Adrenal gland (tissue), 12 donors: Measurements from ENCODE around the gene PARP16. TPM values are rescaled to one million over a fixed set of nuclear protein-coding genes. Genes with fewer than 3 reads are reported as not detected.

Experiments
- DNase-seq, 7 donors: peaks; one replicate each; pipeline ENCODE4 v3.0.0-alpha.2; 2019 to 2020
- H3K27ac ChIP-seq, 5 donors: fragments of 200-600 bp; sonication (generic) in 4 of 5; 1 replicate in 3 of 5; 2 replicates in 2 of 5; pipeline versions ENCODE4 v1.5.1 to v1.8.0; 2016 to 2020; ENCODE audit warnings: mild to moderate bottlenecking in 1 of 5
- H3K27me3 ChIP-seq: fragments of 200-600 bp; 2 replicates; pipeline ENCODE4 v1.8.0; 2021
- H3K36me3 ChIP-seq, 2 donors: fragments of 200-600 bp; replicated peaks in 1 of 2; 1 replicate in 1 of 2; 2 replicates in 1 of 2; pipeline versions ENCODE4 v1.5.1 to v1.8.0; 2018 to 2022
- H3K4me1 ChIP-seq, 2 donors: fragments of 200-600 bp; replicated peaks in 1 of 2; 1 replicate in 1 of 2; 2 replicates in 1 of 2; pipeline versions ENCODE4 v1.5.1 to v1.8.0; 2018 to 2021
- H3K4me3 ChIP-seq, 4 donors: fragments of 200-600 bp; sonication (generic) in 3 of 4; one replicate each; pipeline ENCODE4 v1.5.1; 2016 to 2018
- H3K9me3 ChIP-seq, 3 donors: fragments of 200-600 bp; sonication (generic) in 1 of 3; replicated peaks in 1 of 3; 1 replicate in 2 of 3; 2 replicates in 1 of 3; pipeline versions ENCODE4 v1.5.1 to v1.8.0; 2016 to 2021
- POLR2A ChIP-seq, 2 donors: fragments of 450-650 bp; IDR thresholded peaks; one replicate each; pipeline ENCODE4 v1.6.1; 2017; ENCODE audit warnings: antibody characterized with exemption in 2 of 2, mild to moderate bottlenecking in 2 of 2, moderate library complexity in 1 of 2
- WGBS, 4 donors: extraction: QIAGEN DNeasy Blood & Tissue Kit in 2 of 4; methylation state at CpG; one replicate each; pipeline versions ENCODE4 v1.1.5 to v1.1.7; 2013 to 2017; 5-methylcytosine and 5-hydroxymethylcytosine counted together
- intact Hi-C, 2 donors: fragments of 100-400 bp; cut with DNase I; formaldehyde crosslinking; loops; one replicate each; pipeline versions ENCODE4 v1.14.1 to v1.15.0; 2022 to 2023
- polyA plus RNA-seq, 3 donors: library from polyadenylated mRNA; stranded (reverse); fragments of 200-250 nt in 2 of 3; fragments of 350-450 nt in 1 of 3; fragmentation: Illumina TruSeq in 1 of 3; extraction: RNeasy Lipid Tissue Mini Kit (QIAGEN cat#74804) in 1 of 3; gene quantifications; one replicate each; pipeline ENCODE4 v1.2.3, GENCODE V29; 2013 to 2014
- total RNA-seq, 9 donors: library from RNA; depleted of rRNA in 4 of 9; stranded (reverse); fragments of >200 nt in 4 of 9; fragments of 120-200 nt in 1 of 9; fragmentation: NEBNext Ultra II Directional in 1 of 9; extraction: Animal tissue kit (Norgen Biotek cat#: 25700) in 1 of 9; gene quantifications; one replicate each; pipeline versions ENCODE4 v1.1.0 to v1.2.4, GENCODE V29; 2013 to 2023
- TF ChIP-seq, protein P1 (sequence below), 6 experiments: fragments of 450-650 bp in 4 of 6; fragments of 200-600 bp in 2 of 6; sonication (generic) in 1 of 6; IDR thresholded peaks; 1 replicate in 5 of 6; 2 replicates in 1 of 6; pipeline versions ENCODE4 v1.5.1 to v1.8.0; 2016 to 2021; ENCODE audit warnings: antibody characterized with exemption in 6 of 6, mild to moderate bottlenecking in 2 of 6, moderate library complexity in 1 of 6
- donor health status: healthy with polysubstance abuse.
- donor health status: Bipolar disorder and iron deficiency.
- donor health status: DM: yes; HTN: yes; CAD: no.
- donor health status: DM: no; HTN: no; CAD: no.
- donor health status: DM: no; HTN: no; CAD: no.
- donor health status: DM: yes; HTN: yes; CAD: no.

The PARP16 gene
- total and polyA plus RNA-seq, 12 donors: 7.8 to 18.1 (median 14.2) TPM

DNA sequence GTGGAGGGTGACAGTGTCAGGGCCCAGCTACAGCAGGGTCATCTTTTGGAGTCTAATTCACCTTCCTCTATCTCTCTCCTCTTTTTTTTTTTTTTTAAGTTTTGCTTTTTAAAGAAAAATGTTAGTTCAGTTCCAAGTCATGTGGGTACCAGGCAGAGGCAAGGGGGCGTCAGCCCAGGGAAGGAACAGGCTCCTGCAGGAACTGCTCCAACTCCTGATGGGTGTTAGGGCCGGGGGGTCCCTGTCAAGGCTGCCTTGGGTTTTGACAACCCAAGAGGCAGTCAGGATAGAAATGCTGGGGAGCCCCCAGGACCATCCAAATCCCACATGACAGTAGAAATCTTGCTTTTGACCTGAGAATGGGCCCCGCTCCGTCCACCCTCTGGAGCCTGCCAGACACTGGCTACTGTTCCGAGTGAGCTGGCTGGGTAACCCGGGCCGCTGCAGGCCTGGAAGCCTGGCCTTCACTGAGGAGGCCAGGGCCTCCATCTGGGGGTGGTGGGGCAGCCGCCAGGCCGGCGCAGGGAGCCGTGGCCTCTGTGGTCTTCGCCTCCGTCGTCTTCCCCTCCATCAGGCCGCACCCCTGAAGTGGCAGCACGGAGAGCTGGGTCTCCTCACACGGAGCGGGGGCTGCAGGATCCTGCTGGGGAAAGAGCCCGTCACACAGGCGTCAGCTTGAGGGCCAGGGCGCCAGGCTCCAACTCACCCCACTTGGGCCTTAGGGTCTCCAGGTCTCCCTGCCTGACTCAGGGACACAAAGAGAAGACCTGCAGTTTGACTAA is 42.0 kb upstream of the PARP16 start:
- Histone ChIP-seq H3K27me3 (no peaks in the 10 kb centered on the region), H3K36me3 (no peaks in the 10 kb centered on the region), H3K4me1 (no peaks in the 10 kb centered on the region), H3K27ac (no peak overlapping the region), H3K9me3 (no peaks in the 10 kb centered on the region), H3K4me3 (no peak overlapping the region)
- no peak for DNase-seq
- intact Hi-C loops: no loop called here
- 91 to 94% (median 91%) methylated on average over 4 to 21 of the region's 21 CpGs for WGBS, 4 donors
- TF ChIP-seq, protein P1, sequence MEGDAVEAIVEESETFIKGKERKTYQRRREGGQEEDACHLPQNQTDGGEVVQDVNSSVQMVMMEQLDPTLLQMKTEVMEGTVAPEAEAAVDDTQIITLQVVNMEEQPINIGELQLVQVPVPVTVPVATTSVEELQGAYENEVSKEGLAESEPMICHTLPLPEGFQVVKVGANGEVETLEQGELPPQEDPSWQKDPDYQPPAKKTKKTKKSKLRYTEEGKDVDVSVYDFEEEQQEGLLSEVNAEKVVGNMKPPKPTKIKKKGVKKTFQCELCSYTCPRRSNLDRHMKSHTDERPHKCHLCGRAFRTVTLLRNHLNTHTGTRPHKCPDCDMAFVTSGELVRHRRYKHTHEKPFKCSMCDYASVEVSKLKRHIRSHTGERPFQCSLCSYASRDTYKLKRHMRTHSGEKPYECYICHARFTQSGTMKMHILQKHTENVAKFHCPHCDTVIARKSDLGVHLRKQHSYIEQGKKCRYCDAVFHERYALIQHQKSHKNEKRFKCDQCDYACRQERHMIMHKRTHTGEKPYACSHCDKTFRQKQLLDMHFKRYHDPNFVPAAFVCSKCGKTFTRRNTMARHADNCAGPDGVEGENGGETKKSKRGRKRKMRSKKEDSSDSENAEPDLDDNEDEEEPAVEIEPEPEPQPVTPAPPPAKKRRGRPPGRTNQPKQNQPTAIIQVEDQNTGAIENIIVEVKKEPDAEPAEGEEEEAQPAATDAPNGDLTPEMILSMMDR (IDR thresholded peaks at IDR 0.05): no peak
- TF ChIP-seq POLR2A (IDR thresholded peaks at IDR 0.05): no peak

DNA sequence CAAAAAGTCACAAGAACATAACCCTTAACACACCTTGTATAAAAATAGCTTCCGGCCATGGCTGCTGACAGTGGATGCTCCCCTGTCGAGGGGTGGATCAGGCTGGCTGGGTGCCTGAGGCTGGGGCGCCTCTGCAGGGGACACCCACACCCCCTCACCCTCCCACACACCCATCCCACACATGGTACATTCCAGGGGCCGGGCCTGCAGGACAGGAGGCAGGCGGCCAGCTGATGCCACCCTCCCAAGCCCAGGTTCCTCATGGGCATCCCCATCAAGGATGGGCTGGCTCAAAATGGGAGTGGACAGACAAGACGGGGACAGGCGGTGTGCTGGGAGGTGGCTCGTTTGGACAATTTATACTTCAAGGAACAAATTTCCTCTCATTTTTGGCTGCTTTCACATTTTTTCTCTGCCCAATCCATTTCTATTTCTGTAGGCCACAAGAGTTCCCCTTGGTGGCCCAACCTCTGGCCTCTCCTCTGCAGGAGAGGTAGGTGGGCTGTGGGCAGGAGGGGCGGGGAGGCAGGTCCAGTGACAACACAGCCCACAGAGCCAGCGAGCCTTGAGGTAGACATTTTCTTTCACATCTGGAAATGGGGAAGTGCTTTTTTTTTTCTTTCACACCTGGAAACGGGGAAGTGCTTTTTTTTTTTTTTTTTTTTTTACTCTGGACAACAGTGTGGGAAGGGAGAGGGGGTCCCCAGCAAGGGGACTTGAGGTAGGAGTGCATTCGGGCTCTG is 41.1 kb upstream of the PARP16 start:
- intact Hi-C loops: no loop called here
- Histone ChIP-seq H3K27ac (no peak overlapping the region), H3K9me3 (no peaks in the 10 kb centered on the region), H3K36me3 (no peaks in the 10 kb centered on the region), H3K4me1 (peaks cover 0 to 5% of the 10 kb centered on the region in 2 donors), H3K27me3 (no peaks in the 10 kb centered on the region), H3K4me3 (no peak overlapping the region)
- 74 to 82% (median 78%) methylated on average over 12 of the region's 12 CpGs for WGBS, 4 donors
- TF ChIP-seq POLR2A (IDR thresholded peaks at IDR 0.05): no peak
- DNase-seq: no peak

DNA sequence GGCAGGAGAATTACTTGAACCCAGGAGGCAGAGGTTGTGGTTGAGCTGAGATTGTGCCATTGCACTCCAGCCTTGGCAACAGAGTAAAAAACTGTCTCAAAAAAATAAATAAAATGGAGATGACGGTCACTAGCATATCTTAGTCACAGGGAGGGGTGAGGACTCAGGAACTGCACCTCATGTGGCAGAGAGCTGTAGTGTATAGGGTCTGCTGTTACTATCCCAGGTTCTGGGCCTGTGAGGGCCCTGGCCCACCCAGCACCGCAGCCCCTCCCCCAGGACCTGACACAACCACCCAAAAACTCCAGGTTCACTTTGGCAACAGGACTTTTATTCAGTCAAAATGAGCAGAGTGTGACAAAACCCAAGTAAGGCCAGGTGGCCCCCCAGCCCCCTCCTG is 40.1 kb upstream of the PARP16 start:
- no peak for TF ChIP-seq POLR2A (IDR thresholded peaks at IDR 0.05)
- TF ChIP-seq, protein P1 (IDR thresholded peaks at IDR 0.05): no peak
- 60 to 72% (median 65%) methylated on average over 2 of the region's 2 CpGs for WGBS, 4 donors
- intact Hi-C loops: no loop called here
- no peak for DNase-seq
- no peak overlapping the region for H3K4me3 ChIP-seq
- H3K36me3 ChIP-seq: no peaks in the 10 kb centered on the region
- H3K4me1 ChIP-seq: peaks cover 0 to 8% of the 10 kb centered on the region in 2 donors
- no peak overlapping the region for H3K27ac ChIP-seq
- H3K27me3 ChIP-seq: no peaks in the 10 kb centered on the region
- H3K9me3 ChIP-seq: no peaks in the 10 kb centered on the region

DNA sequence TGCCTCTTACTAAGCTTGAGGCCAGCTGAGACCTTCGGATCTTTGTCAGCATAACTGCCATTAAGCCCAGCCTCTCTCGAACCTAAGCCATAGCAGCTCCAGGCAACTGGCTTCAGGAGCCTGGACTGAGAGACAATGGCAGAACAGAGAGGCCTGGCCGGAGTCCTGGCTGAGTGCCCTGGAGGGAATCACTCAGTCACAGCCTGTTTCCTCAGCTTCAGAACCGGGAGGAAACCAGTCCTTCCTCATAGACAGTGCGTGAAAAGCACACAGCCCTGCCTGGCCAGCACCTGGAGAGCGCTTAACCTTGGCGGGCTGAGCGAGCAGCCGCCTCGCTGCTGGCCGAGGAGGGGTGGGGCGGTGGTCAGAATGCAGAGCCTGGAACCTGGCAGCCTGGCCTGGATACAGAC is 39.4 kb upstream of the PARP16 start:
- TF ChIP-seq, protein P1 (IDR thresholded peaks at IDR 0.05): no peak
- TF ChIP-seq POLR2A (IDR thresholded peaks at IDR 0.05): no peak
- DNase-seq: peak in 5 of 7 donors; percentile 31 to 81 (median 47)
- no peaks in the 10 kb centered on the region for H3K36me3 ChIP-seq
- no peak overlapping the region for H3K4me3 ChIP-seq
- H3K4me1 ChIP-seq: peaks cover 0 to 8% of the 10 kb centered on the region in 2 donors
- intact Hi-C loops: no loop called here
- H3K27ac ChIP-seq: peak overlapping the region in 2 of 5 donors; percentile 12 to 20
- H3K27me3 ChIP-seq: no peaks in the 10 kb centered on the region
- WGBS, 4 donors: 8 to 48% (median 34%) methylated on average over 2 to 12 of the region's 12 CpGs
- no peaks in the 10 kb centered on the region for H3K9me3 ChIP-seq
